ENCODE results near the gene FBLN7. TPM values are rescaled to one million over a fixed set of nuclear protein-coding genes. Genes with fewer than 3 reads are reported as not detected.
"Not testable (repeated sequence)": the region's sequence is repeated elsewhere in the genome, so short reads cannot be mapped to it uniquely, and the experiment has no call there.

Gene FBLN7
- total and polyA plus RNA-seq, 3 donors from 2014 or later: 0.79 to 3.3 (median 3.1) TPM

- Histone ChIP-seq H3K36me3 (ENCODE audit: low read depth, missing control alignments) (no peaks in the 10 kb centered on the region), H3K4me3 (no peak overlapping the region), H3K27me3 (no peaks in the 10 kb centered on the region), H3K27ac (no peak overlapping the region), H3K4me1 (no peaks in the 10 kb centered on the region), H3K9me3 (no peaks in the 10 kb centered on the region)
- 63 to 86% methylated on average over 1 of the region's 1 CpG for WGBS, 2 donors
- TF ChIP-seq POLR2A (IDR thresholded peaks at IDR 0.05): no peak
- no peak for TF ChIP-seq CTCF (IDR thresholded peaks at IDR 0.05)
- DNase-seq: no peak
- intact Hi-C loops (cut with DNase I; ENCODE audit: low total_unique reads): no loop called here
These were observed 42.5 kb upstream of the FBLN7 start for GRCh38 chr2:112095681-112096080.

GRCh38 chr2:112096098-112096497, 42.1 kb upstream of the FBLN7 start:
- H3K27ac ChIP-seq: no peak overlapping the region
- no peak overlapping the region for H3K4me3 ChIP-seq

DNA sequence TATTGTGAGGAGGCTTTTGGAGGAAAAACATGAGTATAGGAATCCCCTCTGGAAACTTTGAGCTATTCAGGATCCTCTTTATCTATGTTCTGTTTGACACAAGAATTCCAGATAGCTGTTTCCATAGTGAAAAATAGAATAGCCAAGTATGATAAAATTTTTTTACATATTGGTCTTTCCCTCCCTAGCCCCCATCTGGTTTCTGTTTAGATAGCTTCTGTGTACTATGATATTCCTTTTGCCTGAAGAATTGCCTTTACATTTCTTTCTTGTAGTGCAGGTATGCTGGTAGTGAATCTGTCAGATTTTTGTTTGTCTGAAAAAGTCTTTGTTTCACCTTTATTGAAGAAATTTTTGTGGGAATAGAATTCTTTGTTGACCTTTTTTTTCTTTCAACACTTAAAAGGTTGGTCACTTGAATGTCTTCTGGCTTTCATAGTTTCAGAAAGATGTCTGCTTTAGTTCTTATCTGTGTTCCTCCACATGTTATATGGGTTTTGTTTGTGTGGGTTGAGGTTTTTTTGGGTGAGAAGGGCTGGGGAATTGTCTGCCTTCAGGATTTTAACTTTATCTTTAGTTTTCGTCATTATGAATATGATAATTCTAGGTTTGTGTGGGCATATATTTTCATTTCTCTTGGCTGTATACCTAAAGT, 29.9 kb upstream of the FBLN7 start:
- intact Hi-C loops (cut with DNase I; ENCODE audit: low total_unique reads): no loop called here
- no peaks in the 10 kb centered on the region for H3K36me3 ChIP-seq (ENCODE audit: low read depth, missing control alignments)
- H3K4me1 ChIP-seq: no peaks in the 10 kb centered on the region
- no peak for TF ChIP-seq POLR2A (IDR thresholded peaks at IDR 0.05)
- no peak for TF ChIP-seq CTCF (IDR thresholded peaks at IDR 0.05)
- H3K27ac ChIP-seq: no peak overlapping the region
- no peaks in the 10 kb centered on the region for H3K9me3 ChIP-seq
- no peaks in the 10 kb centered on the region for H3K27me3 ChIP-seq
- 84 to 97% methylated on average over 1 of the region's 1 CpG for WGBS, 2 donors
- no peak overlapping the region for H3K4me3 ChIP-seq
- DNase-seq: no peak

More at GRCh38 chr2:112096098-112096497, 42.1 kb upstream of the FBLN7 start:
- Histone ChIP-seq H3K4me1 (no peaks in the 10 kb centered on the region), H3K36me3 (ENCODE audit: low read depth, missing control alignments) (no peaks in the 10 kb centered on the region), H3K27me3 (no peaks in the 10 kb centered on the region), H3K9me3 (no peaks in the 10 kb centered on the region)
- TF ChIP-seq CTCF (IDR thresholded peaks at IDR 0.05) (no peak), POLR2A (IDR thresholded peaks at IDR 0.05) (no peak)
- DNase-seq: no peak
- 64 to 70% methylated on average over 10 of the region's 10 CpGs for WGBS, 2 donors
- intact Hi-C loops (cut with DNase I; ENCODE audit: low total_unique reads): no loop called here

GRCh38 chr2:112109278-112109677, 28.9 kb upstream of the FBLN7 start:
- no peaks in the 10 kb centered on the region for H3K9me3 ChIP-seq
- TF ChIP-seq CTCF (IDR thresholded peaks at IDR 0.05) (no peak), POLR2A (IDR thresholded peaks at IDR 0.05) (no peak)
- intact Hi-C loops (cut with DNase I; ENCODE audit: low total_unique reads): no loop called here
- H3K4me3 ChIP-seq: no peak overlapping the region
- H3K36me3 ChIP-seq (ENCODE audit: low read depth, missing control alignments): no peaks in the 10 kb centered on the region
- DNase-seq: no peak
- H3K27ac ChIP-seq: no peak overlapping the region
- H3K4me1 ChIP-seq: no peaks in the 10 kb centered on the region
- H3K27me3 ChIP-seq: no peaks in the 10 kb centered on the region

DNA sequence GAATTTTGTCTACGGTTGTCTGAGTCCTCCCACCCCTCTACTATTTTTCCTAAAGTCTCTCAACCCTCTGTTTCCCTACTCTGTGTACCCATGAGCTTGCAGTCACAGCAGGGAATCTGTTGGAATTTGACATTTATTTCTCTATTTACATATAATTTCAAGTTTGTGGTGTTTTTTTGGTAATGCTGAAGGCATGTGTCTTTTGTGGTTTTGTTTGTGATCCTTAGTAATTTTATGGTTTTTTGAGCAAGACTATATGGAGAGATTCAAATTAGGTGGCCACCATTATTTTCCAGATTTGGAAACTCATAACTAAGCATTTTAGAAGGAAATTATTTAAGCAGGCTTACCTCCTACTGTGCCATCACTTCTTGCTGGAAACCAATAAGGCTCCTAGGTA, 27.2 kb upstream of the FBLN7 start:
- Histone ChIP-seq H3K36me3 (ENCODE audit: low read depth, missing control alignments) (no peaks in the 10 kb centered on the region), H3K4me1 (no peaks in the 10 kb centered on the region), H3K4me3 (no peak overlapping the region), H3K9me3 (no peaks in the 10 kb centered on the region), H3K27me3 (no peaks in the 10 kb centered on the region), H3K27ac (no peak overlapping the region)
- intact Hi-C loops (cut with DNase I; ENCODE audit: low total_unique reads): no loop called here
- TF ChIP-seq CTCF (IDR thresholded peaks at IDR 0.05) (no peak), POLR2A (IDR thresholded peaks at IDR 0.05) (no peak)
- WGBS, 2 donors: 100% methylated on average over 1 of the region's 1 CpG
- no peak for DNase-seq

DNA sequence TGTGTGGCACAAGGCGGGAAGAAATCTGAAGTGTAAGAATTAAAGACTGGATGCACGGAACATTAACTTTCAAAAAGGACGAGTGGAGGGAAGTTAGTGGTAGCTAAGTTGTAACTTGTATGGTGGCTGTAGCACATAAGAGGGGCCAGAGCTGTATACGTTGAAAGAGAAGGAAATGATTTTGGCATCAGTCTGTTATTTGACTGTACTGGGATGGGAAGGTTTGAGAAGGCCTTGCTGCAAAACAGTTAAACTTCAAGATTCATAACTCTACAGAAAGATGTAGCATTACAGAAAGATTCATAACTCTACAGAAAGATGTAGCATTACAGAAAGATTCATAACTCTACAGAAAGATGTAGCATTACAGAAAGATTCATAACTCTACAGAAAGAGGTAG, 24.8 kb upstream of the FBLN7 start:
- H3K27me3 ChIP-seq; H3K36me3 ChIP-seq (ENCODE audit: low read depth, missing control alignments); H3K4me1 ChIP-seq; H3K9me3 ChIP-seq; H3K4me3 ChIP-seq; DNase-seq; intact Hi-C loops (cut with DNase I; ENCODE audit: low total_unique reads); H3K27ac ChIP-seq: not testable (repeated sequence)
- 90 to 93% methylated on average over 4 of the region's 4 CpGs for WGBS, 2 donors

All from testis (tissue), 3 donors.